Islet of Langerhans (tissue), 1 donor: Measurements from ENCODE around the gene OSBPL10.

Source experiments
- FAIRE-seq: peaks from one replicate; lab custom pipeline; 2011; peaks lifted over from hg19 to GRCh38; lab: Jason Lieb, UNC

OSBPL10 gene

GRCh38 chr3:31847760-31848159, 133.3 kb downstream of the OSBPL10 start:
- no peak for FAIRE-seq

GRCh38 chr3:31841515-31841914, 139.5 kb downstream of the OSBPL10 start:
- FAIRE-seq, result no peak

GRCh38 chr3:31840252-31840651, 140.8 kb downstream of the OSBPL10 start:
- FAIRE-seq, result no peak

GRCh38 chr3:31839144-31839917, 141.7 kb downstream of the OSBPL10 start:
- no peak for FAIRE-seq

- no peak for FAIRE-seq
These were observed 144.7 kb downstream of the OSBPL10 start for GRCh38 chr3:31836131-31837075.

- FAIRE-seq, result no peak
These were observed 147.5 kb downstream of the OSBPL10 start for GRCh38 chr3:31833391-31834190.

GRCh38 chr3:31832551-31832950, 148.5 kb downstream of the OSBPL10 start:
- FAIRE-seq, result no peak

- no peak for FAIRE-seq
These were observed 149.5 kb downstream of the OSBPL10 start for GRCh38 chr3:31831591-31831990.

- FAIRE-seq, result no peak
These were observed 151.1 kb downstream of the OSBPL10 start for GRCh38 chr3:31829826-31830426.

GRCh38 chr3:31829010-31829409, 152.1 kb downstream of the OSBPL10 start:
- FAIRE-seq, result no peak

- FAIRE-seq, result no peak
These were observed 153.1 kb downstream of the OSBPL10 start for GRCh38 chr3:31828007-31828406.

- no peak for FAIRE-seq
These were observed 157.9 kb downstream of the OSBPL10 start for GRCh38 chr3:31823184-31823583.

- FAIRE-seq, result no peak
These were observed 159.9 kb downstream of the OSBPL10 start for GRCh38 chr3:31821118-31821517.

- FAIRE-seq, result no peak
These were observed 161.6 kb downstream of the OSBPL10 start for GRCh38 chr3:31819441-31819840.

- no peak for FAIRE-seq
These were observed 163.6 kb downstream of the OSBPL10 start for GRCh38 chr3:31817411-31817966.

GRCh38 chr3:31815631-31816440, 165.2 kb downstream of the OSBPL10 start:
- FAIRE-seq, result no peak

- FAIRE-seq, result no peak
These were observed 166.1 kb downstream of the OSBPL10 start for GRCh38 chr3:31815006-31815405.

- FAIRE-seq, result no peak
These were observed 167.4 kb downstream of the OSBPL10 start for GRCh38 chr3:31813686-31814085.

- no peak for FAIRE-seq
These were observed 167.9 kb downstream of the OSBPL10 start for GRCh38 chr3:31813197-31813596.

GRCh38 chr3:31810991-31811433, 170.1 kb downstream of the OSBPL10 start:
- no peak for FAIRE-seq
